GM23248 (cell line): ENCODE measurements around the gene L3MBTL1. TPM values are rescaled to one million over a fixed set of nuclear protein-coding genes. Genes with fewer than 3 reads are reported as not detected.

Experiments used
- DNase-seq: peaks from one replicate; pipeline ENCODE4 v3.0.0-alpha.2; 2015
- H2AFZ ChIP-seq: fragments of 200-600 bp; sonication (generic); 2 replicates; pipeline ENCODE4 v1.6.1; 2016; ENCODE audit warnings: antibody characterized with exemption
- H3F3A ChIP-seq: fragments of 200-600 bp; sonication (generic); 2 replicates; pipeline ENCODE4 v1.6.1; 2016; ENCODE audit warnings: mild to moderate bottlenecking, antibody characterized with exemption, mixed run types; ENCODE audit not compliant: insufficient read depth
- H3K27ac ChIP-seq: fragments of 200-600 bp; sonication (generic); 2 replicates; pipeline ENCODE4 v1.5.1; 2016; ENCODE audit warnings: mild to moderate bottlenecking
- H3K27me3 ChIP-seq: fragments of 200-600 bp; sonication (generic); replicated peaks from 2 replicates; pipeline ENCODE4 v1.6.1; 2016; ENCODE audit warnings: mild to moderate bottlenecking; ENCODE audit not compliant: insufficient read depth
- H3K36me3 ChIP-seq: fragments of 200-600 bp; sonication (generic); 2 replicates; pipeline ENCODE4 v1.6.1; 2016; ENCODE audit warnings: low read depth, mild to moderate bottlenecking
- H3K4me1 ChIP-seq: fragments of 200-600 bp; sonication (generic); 2 replicates; pipeline ENCODE4 v1.6.1; 2016; ENCODE audit warnings: mild to moderate bottlenecking; ENCODE audit not compliant: insufficient read depth
- H3K4me2 ChIP-seq: fragments of 200-600 bp; sonication (generic); one replicate; pipeline ENCODE4 v1.6.1; 2016; ENCODE audit warnings: mild to moderate bottlenecking; ENCODE audit not compliant: unreplicated experiment
- H3K4me3 ChIP-seq: fragments of 200-600 bp; sonication (generic); 2 replicates; pipeline ENCODE4 v1.5.1; 2016; ENCODE audit warnings: mild to moderate bottlenecking
- H3K79me2 ChIP-seq: fragments of 200-600 bp; sonication (generic); 2 replicates; pipeline ENCODE4 v1.6.1; 2016; ENCODE audit warnings: mild to moderate bottlenecking; ENCODE audit not compliant: insufficient read depth
- H3K9ac ChIP-seq: fragments of 200-600 bp; sonication (generic); 2 replicates; pipeline ENCODE4 v1.6.1; 2016; ENCODE audit warnings: mild to moderate bottlenecking
- H3K9me2 ChIP-seq: fragments of 200-600 bp; sonication (generic); 2 replicates; pipeline ENCODE4 v1.6.1; 2016; ENCODE audit warnings: mixed run types, mild to moderate bottlenecking, moderate library complexity; ENCODE audit not compliant: insufficient read depth
- H3K9me3 ChIP-seq: fragments of 200-600 bp; sonication (generic); one replicate; pipeline ENCODE4 v1.6.1; 2017; ENCODE audit warnings: low read depth
- H4K20me1 ChIP-seq: fragments of 200-600 bp; sonication (generic); 2 replicates; pipeline ENCODE4 v1.6.0; 2016; ENCODE audit not compliant: insufficient read depth
- EZH2 ChIP-seq: fragments of 200-600 bp; sonication (generic); IDR thresholded peaks from 2 replicates; pipeline ENCODE4 v1.6.1; 2018; ENCODE audit warnings: antibody characterized with exemption, mild to moderate bottlenecking; ENCODE audit not compliant: insufficient read depth, poor library complexity, severe bottlenecking
- EZH2phosphoT487 ChIP-seq: fragments of 200-600 bp; sonication (generic); IDR thresholded peaks from 2 replicates; pipeline ENCODE4 v1.6.1; 2018; ENCODE audit warnings: antibody characterized with exemption, moderate library complexity, mild to moderate bottlenecking, low read depth; ENCODE audit not compliant: insufficient read depth
- WGBS, 2 experiments: methylation state at CpG; one replicate each; pipeline ENCODE4 v1.1.6; 2015 to 2017; ENCODE audit warnings: low lambda C conversion rate in 2 of 2, low coverage in 1 of 2; ENCODE audit errors: missing lambda C conversion rate in 2 of 2; 5-methylcytosine and 5-hydroxymethylcytosine counted together
- in situ Hi-C: fragments of 300-500 bp; cut with MboI; formaldehyde crosslinking; loops from 2 replicates; pipeline ENCODE4 v1.15.0; 2020
- polyA plus RNA-seq: library from polyadenylated mRNA; unstranded; fragments of >200 nt; fragmentation: Nextera tagmentation; extraction: Ambion mirVana; gene quantifications from 2 replicates; pipeline ENCODE4 v1.2.1, GENCODE V29; 2016
- total RNA-seq: library from RNA; depleted of rRNA; stranded (reverse); fragments of >200 nt; shearing (Covaris generic); gene quantifications from 2 replicates; pipeline ENCODE4 v1.2.3, GENCODE V29; 2014

The L3MBTL1 gene
- total and polyA plus RNA-seq, 2 experiments from 2014 or later, result 0.22 to 0.35 TPM

DNA sequence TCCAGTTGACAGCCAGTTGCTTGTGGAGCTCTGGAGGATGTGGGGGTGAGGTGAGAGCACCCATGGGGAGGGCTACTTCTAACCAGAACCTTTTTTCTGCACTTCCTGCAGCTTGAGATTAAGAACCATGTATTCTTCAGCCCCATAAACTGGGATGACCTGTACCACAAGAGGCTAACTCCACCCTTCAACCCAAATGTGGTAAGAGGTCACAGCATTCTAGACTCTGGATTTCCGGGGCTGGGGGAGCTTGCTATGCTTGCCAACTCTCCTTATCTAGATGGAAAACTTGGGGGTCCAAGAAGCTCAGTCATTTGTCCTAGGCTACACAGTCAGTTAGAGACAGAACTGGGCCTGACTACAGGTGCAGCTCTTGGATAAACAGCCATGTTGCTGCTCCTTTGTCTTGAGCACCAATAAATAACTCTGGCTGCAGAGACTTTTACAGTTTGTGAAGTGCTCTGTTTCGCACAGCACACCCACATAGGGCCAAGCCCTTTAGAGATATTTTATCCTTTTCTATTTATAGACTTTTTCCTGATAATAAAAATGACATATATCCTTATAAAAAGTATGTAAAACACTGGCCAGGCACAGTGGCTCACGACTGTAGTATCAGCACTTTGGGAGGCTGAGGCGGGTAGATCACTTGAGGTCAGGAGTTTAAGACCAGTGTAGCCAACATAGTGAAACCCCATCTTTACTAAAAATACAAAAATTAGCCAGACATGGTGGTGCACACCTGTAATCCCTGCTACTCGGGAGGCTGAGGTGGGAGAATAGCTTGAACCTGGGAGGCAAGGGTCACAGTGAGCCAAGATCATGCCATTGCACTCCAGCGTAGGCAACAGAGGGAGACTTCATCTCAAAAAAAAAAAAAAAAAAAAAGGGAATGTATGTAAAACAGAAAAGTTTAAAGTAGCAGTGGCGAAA, 72.6 kb downstream of the L3MBTL1 start:
- no peak for TF ChIP-seq EZH2
- no peak for TF ChIP-seq EZH2phosphoT487
- Histone ChIP-seq H3K9ac (no peak overlapping the region), H3K36me3 (no peaks in the 10 kb centered on the region), H3K27ac (no peak overlapping the region), H3K9me3 (no peaks in the 10 kb centered on the region), H3K9me2 (no peaks in the 10 kb centered on the region), H3F3A (no peaks in the 10 kb centered on the region), H3K79me2 (no peaks in the 10 kb centered on the region), H3K27me3 (no peaks in the 10 kb centered on the region), H3K4me3 (no peak overlapping the region), H4K20me1 (no peaks in the 10 kb centered on the region), H2AFZ (no peak overlapping the region), H3K4me2 (no peak overlapping the region), H3K4me1 (peaks cover 16% of the 10 kb centered on the region)
- in situ Hi-C loops, result no loop called here
- 42 to 49% methylated on average over 7 of the region's 7 CpGs for WGBS, 2 experiments
- no peak for DNase-seq

GRCh38 chr20:43583133-43583864, 75.8 kb downstream of the L3MBTL1 start:
- Histone ChIP-seq H3F3A (no peaks in the 10 kb centered on the region), H3K27me3 (no peaks in the 10 kb centered on the region), H4K20me1 (no peaks in the 10 kb centered on the region), H3K4me2 (no peak overlapping the region), H3K4me1 (peaks cover 16% of the 10 kb centered on the region), H3K9me3 (no peaks in the 10 kb centered on the region), H3K27ac (peak overlapping the region; percentile 39; the same call in 1 of the 2 replicates), H3K79me2 (no peaks in the 10 kb centered on the region), H2AFZ (no peak overlapping the region), H3K9me2 (no peaks in the 10 kb centered on the region), H3K4me3 (no peak overlapping the region), H3K36me3 (no peaks in the 10 kb centered on the region), H3K9ac (no peak overlapping the region)
- in situ Hi-C loops, result no loop called here
- DNase-seq, result no peak
- no peak for TF ChIP-seq EZH2phosphoT487
- no peak for TF ChIP-seq EZH2
- 59 to 61% methylated on average over 7 of the region's 7 CpGs for WGBS, 2 experiments

DNA sequence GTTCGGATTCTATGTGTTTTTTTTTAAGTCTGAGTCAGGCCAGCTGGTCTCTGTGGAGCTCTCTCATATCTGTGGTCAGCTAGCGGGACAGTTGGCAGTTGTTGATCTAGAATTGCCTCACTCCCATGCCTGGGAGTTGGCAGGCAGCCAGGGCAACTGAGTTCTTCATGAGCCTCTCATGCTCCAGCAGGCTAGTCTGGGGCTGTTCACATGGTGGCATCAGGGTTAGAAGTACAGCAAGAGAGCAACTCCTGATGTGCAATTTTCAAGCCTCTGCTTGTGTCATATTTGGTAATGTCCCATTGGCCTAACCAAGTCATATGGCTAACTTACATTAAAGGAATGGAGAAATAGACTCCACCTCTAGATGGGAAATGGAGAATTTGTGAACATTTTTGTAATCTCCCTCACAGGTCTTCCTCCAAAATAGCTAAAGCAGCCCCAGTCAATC, 76.5 kb downstream of the L3MBTL1 start:
- no peaks in the 10 kb centered on the region for H3K9me2 ChIP-seq
- H3K27ac ChIP-seq, result peak overlapping the region; percentile 65
- H2AFZ ChIP-seq, result peak overlapping the region; percentile 34; the same call in 1 of the 2 replicates

DNA sequence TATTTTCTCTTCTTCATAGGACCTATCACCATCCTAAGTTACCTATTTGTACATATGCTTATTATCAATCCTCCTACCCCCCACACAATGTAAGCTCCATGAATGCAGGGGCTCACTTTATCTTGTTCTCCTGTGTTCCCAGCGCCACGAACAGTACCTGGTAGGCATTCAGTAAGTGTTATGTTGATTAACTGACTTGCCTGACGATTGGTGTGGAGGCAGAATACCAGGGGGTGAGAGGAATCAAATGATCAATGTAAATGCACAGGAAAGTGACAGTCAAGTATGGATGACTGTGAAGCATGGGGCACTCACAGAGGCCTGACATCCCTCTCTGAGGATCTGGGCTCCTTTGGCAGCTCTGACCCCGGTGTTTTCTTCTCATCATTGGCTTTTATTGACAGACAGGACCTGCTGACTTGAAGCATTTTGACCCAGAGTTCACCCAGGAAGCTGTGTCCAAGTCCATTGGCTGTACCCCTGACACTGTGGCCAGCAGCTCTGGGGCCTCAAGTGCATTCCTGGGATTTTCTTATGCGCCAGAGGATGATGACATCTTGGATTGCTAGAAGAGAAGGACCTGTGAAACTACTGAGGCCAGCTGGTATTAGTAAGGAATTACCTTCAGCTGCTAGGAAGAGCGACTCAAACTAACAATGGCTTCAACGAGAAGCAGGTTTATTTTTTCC, 77.1 kb downstream of the L3MBTL1 start:
- Histone ChIP-seq H4K20me1 (no peaks in the 10 kb centered on the region), H3K27ac (peak overlapping the region; percentile 65), H3K9me3 (no peaks in the 10 kb centered on the region), H3K4me1 (peaks cover 16% of the 10 kb centered on the region), H3K9ac (0 out of 2 replicates have a peak overlapping the region, but pooled peaks have one; percentile 18), H3K4me2 (peak overlapping the region; percentile 28), H3F3A (no peaks in the 10 kb centered on the region), H3K27me3 (no peaks in the 10 kb centered on the region), H3K4me3 (no peak overlapping the region), H3K79me2 (no peaks in the 10 kb centered on the region), H3K9me2 (no peaks in the 10 kb centered on the region), H2AFZ (peak overlapping the region; percentile 34), H3K36me3 (no peaks in the 10 kb centered on the region)
- 39 to 43% methylated on average over 7 of the region's 7 CpGs for WGBS, 2 experiments
- in situ Hi-C loops, result no loop called here
- no peak for TF ChIP-seq EZH2
- no peak for TF ChIP-seq EZH2phosphoT487
- DNase-seq, result peak; percentile 54

More for the DNA sequence above, 76.5 kb downstream of the L3MBTL1 start:
- Histone ChIP-seq H3K9ac (0 out of 2 replicates have a peak overlapping the region, but pooled peaks have one; percentile 18), H3K36me3 (no peaks in the 10 kb centered on the region), H3K9me3 (no peaks in the 10 kb centered on the region), H3K27me3 (no peaks in the 10 kb centered on the region), H3K79me2 (no peaks in the 10 kb centered on the region), H4K20me1 (no peaks in the 10 kb centered on the region), H3F3A (no peaks in the 10 kb centered on the region), H3K4me2 (peak overlapping the region; percentile 28), H3K4me3 (no peak overlapping the region), H3K4me1 (peaks cover 16% of the 10 kb centered on the region)
- peak; percentile 94 for DNase-seq
- WGBS, 2 experiments, result 25 to 29% methylated on average over 2 of the region's 2 CpGs
- TF ChIP-seq EZH2 (no peak), EZH2phosphoT487 (no peak)
- in situ Hi-C loops, result no loop called here
